Body of pancreas (tissue), 4 donors: Measurements from ENCODE around the gene URB2. TPM values are rescaled to one million over a fixed set of nuclear protein-coding genes. Genes with fewer than 3 reads are reported as not detected.

ENCODE experiments used
- ATAC-seq: fragments of 150-250 bp; one replicate; pipeline ENCODE4 v1.9.1; 2016
- DNase-seq, 4 donors: peaks; one replicate each; pipeline ENCODE4 v3.0.0-alpha.2; 2019
- H3K27ac ChIP-seq, 4 donors: fragments of 200-600 bp; sonication (generic); 1 replicate in 3 of 4; 2 replicates in 1 of 4; pipeline versions ENCODE4 v1.5.1 to v1.6.1; 2016 to 2019; ENCODE audit warnings: mild to moderate bottlenecking in 1 of 4, mixed read lengths in 1 of 4, moderate library complexity in 1 of 4
- H3K27me3 ChIP-seq, 2 donors: fragments of 200-600 bp; sonication (generic); one replicate each; pipeline ENCODE4 v1.6.0; 2016; ENCODE audit warnings: mild to moderate bottlenecking in 1 of 2
- H3K36me3 ChIP-seq, 2 donors: fragments of 200-600 bp; sonication (generic); replicated peaks in 1 of 2; 2 replicates each; pipeline ENCODE4 v1.5.1; 2016; ENCODE audit warnings: low read depth in 2 of 2; ENCODE audit not compliant: insufficient read depth in 1 of 2
- H3K4me1 ChIP-seq: fragments of 200-600 bp; sonication (generic); one replicate; pipeline ENCODE4 v1.6.0; 2016
- H3K4me3 ChIP-seq, 2 donors: fragments of 200-600 bp; sonication (generic); 1 replicate in 1 of 2; 2 replicates in 1 of 2; pipeline ENCODE4 v1.5.1; 2016 to 2019
- H3K9me3 ChIP-seq, 3 donors: fragments of 200-600 bp; sonication (generic); 1 replicate in 2 of 3; 2 replicates in 1 of 3; pipeline ENCODE4 v1.5.1; 2016
- POLR2A ChIP-seq, 3 donors: fragments of 450-650 bp; IDR thresholded peaks; one replicate each; pipeline ENCODE4 v1.6.1; 2016; ENCODE audit warnings: antibody characterized with exemption in 3 of 3, mild to moderate bottlenecking in 2 of 3
- WGBS, 2 donors: methylation state at CpG; one replicate each; pipeline ENCODE4 v1.1.5; 2017; 5-methylcytosine and 5-hydroxymethylcytosine counted together
- intact Hi-C: fragments of 100-400 bp; cut with DNase I; formaldehyde crosslinking; loops from one replicate; pipeline ENCODE4 v1.15.1; 2023
- total RNA-seq, 2 donors: library from RNA; depleted of rRNA; stranded (reverse); fragments of >200 nt; gene quantifications; one replicate each; pipeline ENCODE4 v1.1.0, GENCODE V29; 2016
- TF ChIP-seq, protein P1 (sequence below), 7 experiments: fragments of 450-650 bp in 4 of 7; fragments of 200-600 bp in 3 of 7; sonication (generic) in 3 of 7; IDR thresholded peaks; one replicate each; pipeline ENCODE4 v1.5.1; 2016 to 2019; ENCODE audit warnings: antibody characterized with exemption in 7 of 7

URB2 gene
- total RNA-seq, 2 donors from 2014 or later: 4.2 to 8.2 TPM

DNA sequence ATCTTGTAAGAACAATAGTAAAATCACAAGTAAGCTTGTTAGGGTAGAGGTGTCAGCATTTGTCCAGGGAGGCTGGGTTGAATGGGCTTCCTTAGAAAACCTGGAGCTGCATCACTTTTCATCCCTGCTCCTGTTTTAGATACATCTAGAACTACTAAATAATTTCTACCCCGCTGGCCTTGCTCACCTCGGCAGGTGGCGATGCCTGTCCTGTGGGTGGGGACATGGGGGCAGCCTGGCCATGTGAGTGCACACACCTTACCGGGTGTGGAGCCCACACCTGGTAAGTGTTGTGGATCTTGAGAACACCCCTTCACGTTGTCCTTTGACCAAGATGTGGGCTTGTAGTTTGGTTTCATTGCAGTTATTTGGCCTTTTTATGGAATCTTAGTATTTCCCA is 29.7 kb downstream of the URB2 start:
- no peak for DNase-seq
- Histone ChIP-seq H3K27me3 (no peaks in the 10 kb centered on the region), H3K9me3 (no peaks in the 10 kb centered on the region), H3K4me1 (no peaks in the 10 kb centered on the region), H3K27ac (no peak overlapping the region), H3K4me3 (no peak overlapping the region), H3K36me3 (peaks cover 0 to 18% of the 10 kb centered on the region in 2 donors)
- ATAC-seq: no peak
- intact Hi-C loops: no loop called here
- TF ChIP-seq, protein P1, sequence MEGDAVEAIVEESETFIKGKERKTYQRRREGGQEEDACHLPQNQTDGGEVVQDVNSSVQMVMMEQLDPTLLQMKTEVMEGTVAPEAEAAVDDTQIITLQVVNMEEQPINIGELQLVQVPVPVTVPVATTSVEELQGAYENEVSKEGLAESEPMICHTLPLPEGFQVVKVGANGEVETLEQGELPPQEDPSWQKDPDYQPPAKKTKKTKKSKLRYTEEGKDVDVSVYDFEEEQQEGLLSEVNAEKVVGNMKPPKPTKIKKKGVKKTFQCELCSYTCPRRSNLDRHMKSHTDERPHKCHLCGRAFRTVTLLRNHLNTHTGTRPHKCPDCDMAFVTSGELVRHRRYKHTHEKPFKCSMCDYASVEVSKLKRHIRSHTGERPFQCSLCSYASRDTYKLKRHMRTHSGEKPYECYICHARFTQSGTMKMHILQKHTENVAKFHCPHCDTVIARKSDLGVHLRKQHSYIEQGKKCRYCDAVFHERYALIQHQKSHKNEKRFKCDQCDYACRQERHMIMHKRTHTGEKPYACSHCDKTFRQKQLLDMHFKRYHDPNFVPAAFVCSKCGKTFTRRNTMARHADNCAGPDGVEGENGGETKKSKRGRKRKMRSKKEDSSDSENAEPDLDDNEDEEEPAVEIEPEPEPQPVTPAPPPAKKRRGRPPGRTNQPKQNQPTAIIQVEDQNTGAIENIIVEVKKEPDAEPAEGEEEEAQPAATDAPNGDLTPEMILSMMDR (IDR thresholded peaks at IDR 0.05): no peak
- TF ChIP-seq POLR2A (IDR thresholded peaks at IDR 0.05): no peak
- WGBS, 2 donors: 84 to 89% methylated on average over 5 of the region's 5 CpGs

GRCh38 chr1:229657993-229658755 is 32.1 kb downstream of the URB2 start:
- H3K4me3 ChIP-seq: no peak overlapping the region
- 91 to 93% methylated on average over 2 of the region's 2 CpGs for WGBS, 2 donors
- no peaks in the 10 kb centered on the region for H3K4me1 ChIP-seq
- H3K9me3 ChIP-seq: no peaks in the 10 kb centered on the region
- no peak for DNase-seq
- intact Hi-C loops: no loop called here
- TF ChIP-seq, protein P1 (IDR thresholded peaks at IDR 0.05): no peak
- no peak for TF ChIP-seq POLR2A (IDR thresholded peaks at IDR 0.05)
- ATAC-seq: no peak
- no peak overlapping the region for H3K27ac ChIP-seq
- peaks cover 0 to 16% of the 10 kb centered on the region in 2 donors for H3K36me3 ChIP-seq
- H3K27me3 ChIP-seq: no peaks in the 10 kb centered on the region

DNA sequence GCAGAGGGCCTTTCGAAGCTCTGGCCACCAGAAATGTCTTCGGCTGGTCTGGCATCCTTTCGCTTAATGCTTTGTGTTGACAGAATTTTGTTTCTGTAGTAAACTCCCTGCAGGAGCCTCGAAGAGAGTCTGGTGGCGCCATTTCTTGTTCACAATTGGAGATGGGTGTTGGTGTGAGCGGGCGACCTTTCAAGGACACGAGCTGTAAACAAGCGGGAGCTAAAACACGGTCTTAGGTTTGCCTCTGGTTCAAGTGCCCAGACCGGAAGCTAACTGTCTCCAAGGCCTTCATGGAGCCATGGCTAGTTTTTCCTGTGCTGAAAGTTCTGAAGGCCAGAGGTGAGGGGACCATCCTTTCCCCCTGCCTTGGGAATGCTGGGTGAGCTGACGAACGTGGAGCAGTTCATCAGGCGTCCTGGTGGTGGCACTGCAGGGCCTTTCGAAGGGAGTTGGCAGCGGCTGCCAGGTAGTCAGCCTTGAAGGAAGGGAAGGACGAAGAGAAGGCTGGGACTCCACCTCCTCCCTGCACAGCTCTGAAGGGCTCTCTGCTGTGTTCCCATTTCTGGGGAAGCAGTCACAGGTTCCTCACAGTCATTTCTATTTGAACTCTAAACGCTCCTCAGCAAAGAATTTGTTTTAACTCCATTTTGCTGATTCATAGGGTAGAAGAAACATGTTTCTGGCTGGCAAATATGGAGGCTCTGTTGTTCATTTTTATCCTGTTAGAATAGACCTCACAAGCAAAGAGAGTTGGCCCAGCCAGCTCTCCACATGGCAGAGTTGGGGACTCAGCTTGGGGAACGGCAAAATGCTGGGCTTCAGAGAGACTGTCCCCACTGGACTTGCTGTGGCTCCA is 35.2 kb downstream of the URB2 start:
- WGBS, 2 donors: 41 to 64% methylated on average over 8 to 19 of the region's 19 CpGs
- Histone ChIP-seq H3K4me1 (no peaks in the 10 kb centered on the region), H3K27me3 (no peaks in the 10 kb centered on the region), H3K9me3 (no peaks in the 10 kb centered on the region), H3K27ac (no peak overlapping the region), H3K4me3 (no peak overlapping the region), H3K36me3 (peaks cover 0 to 4% of the 10 kb centered on the region in 2 donors)
- ATAC-seq (peak; percentile 95), DNase-seq (peak; percentile 87 to 91 (median 88))
- intact Hi-C loops: loop anchor here (5.0 kb wide), 1 partner anchor 651 kb away; no protein-coding TSS in a partner anchor
- TF ChIP-seq POLR2A (IDR thresholded peaks at IDR 0.05): no peak
- TF ChIP-seq, protein P1 (IDR thresholded peaks at IDR 0.05): peak; percentile 65 to 95 (median 92)

DNA sequence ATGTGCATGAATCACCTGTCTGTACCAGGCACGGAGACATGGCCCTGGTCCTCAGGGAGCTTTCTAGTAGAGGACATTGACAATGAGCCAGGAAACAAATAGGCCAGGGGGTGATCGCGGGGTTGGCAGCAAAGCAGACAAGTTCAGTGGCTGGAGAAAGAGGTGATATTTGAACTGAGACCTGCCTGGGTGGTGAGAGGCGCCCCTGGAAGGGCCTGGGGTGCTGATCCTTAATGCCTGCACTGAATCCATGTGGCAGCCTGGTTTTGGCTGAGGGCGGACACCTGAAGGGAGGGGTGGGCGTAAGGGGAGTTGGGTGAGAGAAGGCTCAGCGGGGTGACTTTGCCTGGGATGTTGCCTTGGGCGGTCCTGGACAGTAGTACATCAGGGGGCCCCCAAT is 35.9 kb downstream of the URB2 start:
- Histone ChIP-seq H3K27me3 (no peaks in the 10 kb centered on the region), H3K4me1 (no peaks in the 10 kb centered on the region), H3K9me3 (no peaks in the 10 kb centered on the region), H3K36me3 (peaks cover 0 to 3% of the 10 kb centered on the region in 2 donors), H3K27ac (no peak overlapping the region), H3K4me3 (no peak overlapping the region)
- intact Hi-C loops: loop anchor here (5.0 kb wide), 1 partner anchor 650 kb away; no protein-coding TSS in a partner anchor
- DNase-seq (no peak), ATAC-seq (no peak)
- TF ChIP-seq, protein P1 (IDR thresholded peaks at IDR 0.05): no peak
- no peak for TF ChIP-seq POLR2A (IDR thresholded peaks at IDR 0.05)
- 87 to 88% methylated on average over 8 of the region's 8 CpGs for WGBS, 2 donors
